HFF-Myc (cell line): Measurements from ENCODE around the gene RUVBL2.

ENCODE experiments used
- DNase-seq: peaks from one replicate; pipeline ENCODE4 v3.0.0-alpha.2; 2011; ENCODE audit warnings: low read depth; ENCODE audit errors: extremely low read depth
- H3K4me3 ChIP-seq: replicated peaks from 2 replicates; pipeline ENCODE4 v1.5.1; 2011; ENCODE audit warnings: low read depth, mild to moderate bottlenecking, control low read depth, low read length
- CTCF ChIP-seq: IDR thresholded peaks from 2 replicates; pipeline ENCODE4 v1.5.1; 2012; ENCODE audit warnings: mild to moderate bottlenecking, low read depth, low read length, control low read depth; ENCODE audit errors: missing control alignments

RUVBL2 gene

GRCh38 chr19:49064029-49064629 lies 70.4 kb downstream of the RUVBL2 start:
- no peak for DNase-seq
- TF ChIP-seq CTCF = no peak
- no peak overlapping the region for H3K4me3 ChIP-seq

GRCh38 chr19:49064768-49065611 lies 71.3 kb downstream of the RUVBL2 start, which contains the start of gene NTF4:
TSS of gene NTF4 (minus strand) at chr19:49064818. CDS start at chr19:49061997, 2,821 bp downstream.
- no peak within 1 kb of the TSS for H3K4me3 ChIP-seq
- no peak for DNase-seq
- TF ChIP-seq CTCF = no peak
